ENCODE measurements around the gene HLCS.

The HLCS gene

DNA sequence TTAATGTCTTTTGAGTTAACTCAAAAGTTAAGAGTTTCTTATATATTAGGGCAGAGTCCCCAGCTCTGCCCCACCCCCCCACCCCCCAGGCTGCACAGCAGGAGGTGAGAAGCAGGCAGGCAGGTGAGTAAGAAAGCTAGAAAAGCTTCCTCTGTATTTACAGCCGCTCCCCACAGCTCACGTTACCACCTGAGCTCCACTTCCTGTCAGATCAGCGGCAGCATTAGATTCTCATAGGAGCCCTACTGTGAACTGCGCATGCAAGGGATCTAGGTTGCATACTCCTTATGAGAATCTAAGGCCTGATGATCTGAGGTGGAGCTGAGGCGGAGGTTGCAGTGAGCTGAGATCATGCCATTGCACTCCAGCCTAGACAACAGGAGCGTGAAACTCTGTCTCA lies 185.6 kb downstream of the HLCS start:
- Histone ChIP-seq H3K4me3 (ENCODE audit: low read length) (no peak overlapping the region), H3K4me1 (ENCODE audit: control insufficient read depth, insufficient read depth, low read length) (peaks cover 2% of the 10 kb centered on the region; the same call in 1 of the 2 replicates), H3K36me3 (ENCODE audit: control insufficient read depth, insufficient read depth, low read length) (no peaks in the 10 kb centered on the region), H3K27me3 (ENCODE audit: control insufficient read depth, insufficient read depth, low read length) (no peaks in the 10 kb centered on the region), H3K27ac (ENCODE audit: low read length) (no peak overlapping the region), H3K9me3 (ENCODE audit: control insufficient read depth, insufficient read depth, low read length) (no peaks in the 10 kb centered on the region)
- DNase-seq (ENCODE audit: low read depth, low spot score) = no peak
- no CpG with 5 or more reads among the region's 6 CpGs for WGBS (ENCODE audit: insufficient coverage, insufficient read length)

DNA sequence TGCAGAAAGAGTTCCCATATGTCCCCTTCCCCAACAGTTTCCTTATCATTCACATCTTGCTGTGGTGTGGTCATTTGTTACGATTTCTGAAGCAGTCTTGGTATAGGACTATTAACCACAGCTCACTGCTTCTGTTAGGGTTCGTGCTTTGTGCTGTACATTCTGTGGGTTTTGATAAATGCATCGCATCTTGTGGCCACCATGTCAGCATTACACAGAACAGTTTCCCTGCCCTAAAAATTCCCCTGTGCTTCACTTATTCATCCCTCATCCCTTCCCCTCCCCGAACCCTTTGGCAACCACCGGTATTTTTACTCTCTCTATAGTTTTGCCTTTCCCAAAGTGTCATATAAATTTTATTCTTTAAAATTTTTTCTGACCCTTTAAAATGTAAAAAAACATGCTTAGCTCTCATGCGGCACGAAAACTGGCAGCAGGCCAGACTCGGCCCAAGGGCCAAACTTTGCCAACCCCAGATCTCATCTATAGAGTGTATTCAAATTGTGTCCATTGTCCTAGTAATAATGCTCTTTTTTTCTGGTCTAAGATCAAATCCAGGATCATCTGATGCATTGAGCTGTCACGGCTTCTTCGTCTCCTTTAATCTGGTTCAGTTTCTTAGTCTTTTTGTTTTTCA lies 189.4 kb downstream of the HLCS start:
- no peaks in the 10 kb centered on the region for H3K36me3 ChIP-seq (ENCODE audit: control insufficient read depth, insufficient read depth, low read length)
- H3K9me3 ChIP-seq (ENCODE audit: control insufficient read depth, insufficient read depth, low read length) = no peaks in the 10 kb centered on the region
- WGBS (ENCODE audit: insufficient coverage, insufficient read length) = no CpG with 5 or more reads among the region's 10 CpGs
- no peaks in the 10 kb centered on the region for H3K4me1 ChIP-seq (ENCODE audit: control insufficient read depth, insufficient read depth, low read length)
- H3K27me3 ChIP-seq (ENCODE audit: control insufficient read depth, insufficient read depth, low read length) = no peaks in the 10 kb centered on the region
- no peak overlapping the region for H3K4me3 ChIP-seq (ENCODE audit: low read length)
- no peak overlapping the region for H3K27ac ChIP-seq (ENCODE audit: low read length)
- no peak for DNase-seq (ENCODE audit: low read depth, low spot score)

DNA sequence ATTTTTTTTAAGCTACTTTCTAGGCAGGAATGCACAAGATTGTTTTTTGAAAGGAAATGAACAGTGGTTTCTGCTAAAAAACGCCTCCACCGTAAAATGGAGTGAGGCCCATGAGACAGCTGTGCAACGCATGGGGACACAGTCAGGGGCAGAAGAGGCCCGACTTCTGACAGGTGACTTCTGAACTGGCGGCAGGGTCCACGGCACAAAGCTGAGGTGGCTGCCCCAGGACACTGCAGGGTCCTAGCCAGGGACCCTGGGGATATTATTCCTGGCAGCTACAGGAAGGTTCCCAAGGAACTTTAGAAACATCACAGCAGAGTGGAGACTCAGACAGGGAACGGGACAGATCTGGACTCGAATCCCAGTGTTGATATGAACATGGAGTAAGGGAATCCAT lies 192.5 kb downstream of the HLCS start:
- no peaks in the 10 kb centered on the region for H3K9me3 ChIP-seq (ENCODE audit: control insufficient read depth, insufficient read depth, low read length)
- no peak overlapping the region for H3K4me3 ChIP-seq (ENCODE audit: low read length)
- DNase-seq (ENCODE audit: low read depth, low spot score) = no peak
- no peak overlapping the region for H3K27ac ChIP-seq (ENCODE audit: low read length)
- no CpG with 5 or more reads among the region's 8 CpGs for WGBS (ENCODE audit: insufficient coverage, insufficient read length)
- no peaks in the 10 kb centered on the region for H3K36me3 ChIP-seq (ENCODE audit: control insufficient read depth, insufficient read depth, low read length)
- no peaks in the 10 kb centered on the region for H3K4me1 ChIP-seq (ENCODE audit: control insufficient read depth, insufficient read depth, low read length)
- H3K27me3 ChIP-seq (ENCODE audit: control insufficient read depth, insufficient read depth, low read length) = no peaks in the 10 kb centered on the region

DNA sequence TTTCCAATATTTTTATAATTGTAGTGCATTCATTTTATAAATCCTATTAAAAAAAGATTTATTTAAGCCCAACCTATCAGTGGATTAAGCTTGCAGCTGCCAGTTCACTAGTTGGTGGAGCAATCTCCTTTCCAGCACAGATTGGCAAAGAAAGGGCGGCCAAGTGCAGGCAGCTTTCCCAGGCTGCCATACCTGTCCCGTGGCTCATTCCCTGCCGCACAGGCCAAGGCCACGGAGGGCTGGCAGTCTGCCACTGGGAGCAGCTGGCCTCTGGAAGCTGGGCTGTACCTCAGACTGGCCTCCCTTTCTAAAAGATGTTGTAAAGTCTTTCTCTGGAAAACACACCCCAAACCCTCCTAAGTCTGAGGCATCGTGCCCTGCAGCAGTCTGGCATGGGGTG lies 193.4 kb downstream of the HLCS start:
- Histone ChIP-seq H3K27ac (ENCODE audit: low read length) (no peak overlapping the region), H3K9me3 (ENCODE audit: control insufficient read depth, insufficient read depth, low read length) (no peaks in the 10 kb centered on the region), H3K4me3 (ENCODE audit: low read length) (no peak overlapping the region), H3K4me1 (ENCODE audit: control insufficient read depth, insufficient read depth, low read length) (no peaks in the 10 kb centered on the region), H3K27me3 (ENCODE audit: control insufficient read depth, insufficient read depth, low read length) (no peaks in the 10 kb centered on the region), H3K36me3 (ENCODE audit: control insufficient read depth, insufficient read depth, low read length) (no peaks in the 10 kb centered on the region)
- WGBS (ENCODE audit: insufficient coverage, insufficient read length) = no CpG with 5 or more reads among the region's 5 CpGs
- DNase-seq (ENCODE audit: low read depth, low spot score) = no peak

DNA sequence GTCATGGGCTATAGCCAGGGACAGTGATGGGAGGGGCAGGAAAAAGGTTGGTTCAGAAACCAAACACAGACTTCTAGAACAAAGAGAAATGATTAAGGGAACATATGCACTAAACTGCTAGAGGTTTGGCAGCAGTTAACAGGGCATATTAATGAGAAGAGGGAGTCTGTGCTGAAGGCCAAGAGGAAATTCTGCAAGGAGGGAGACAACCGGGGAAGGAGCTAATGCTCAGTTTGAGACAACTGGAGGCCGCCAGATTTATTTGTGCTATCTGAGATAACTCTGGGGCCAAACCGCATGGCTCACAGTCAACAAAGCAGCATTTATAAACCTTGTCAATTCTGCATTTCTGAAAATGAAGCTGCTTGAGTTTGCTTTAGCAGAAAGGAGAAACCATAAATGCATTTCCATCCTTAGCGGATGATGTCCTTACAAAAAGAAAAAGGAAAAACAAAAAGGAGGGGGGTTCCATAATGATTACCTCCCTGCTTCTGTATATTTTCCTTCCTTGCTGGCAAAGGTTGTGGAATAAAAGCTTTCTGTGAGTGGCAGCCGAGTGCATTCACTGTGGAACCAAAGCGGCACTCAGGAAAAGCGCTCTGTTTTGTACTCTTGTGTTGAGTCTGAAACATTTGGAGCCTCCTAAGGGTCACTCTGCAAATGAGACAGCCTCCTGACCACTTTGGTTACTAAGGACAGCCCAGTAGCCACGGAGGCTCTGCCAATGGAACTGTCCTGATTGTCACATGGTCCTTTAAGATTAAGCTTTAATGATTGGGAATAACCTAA lies 197.2 kb downstream of the HLCS start:
- Histone ChIP-seq H3K4me3 (ENCODE audit: low read length) (no peak overlapping the region), H3K36me3 (ENCODE audit: control insufficient read depth, insufficient read depth, low read length) (no peaks in the 10 kb centered on the region), H3K27me3 (ENCODE audit: control insufficient read depth, insufficient read depth, low read length) (no peaks in the 10 kb centered on the region), H3K27ac (ENCODE audit: low read length) (no peak overlapping the region), H3K4me1 (ENCODE audit: control insufficient read depth, insufficient read depth, low read length) (0 out of 2 replicates have a peak, but pooled peaks cover 1% of the 10 kb centered on the region), H3K9me3 (ENCODE audit: control insufficient read depth, insufficient read depth, low read length) (no peaks in the 10 kb centered on the region)
- DNase-seq (ENCODE audit: low read depth, low spot score) = no peak
- WGBS (ENCODE audit: insufficient coverage, insufficient read length) = no CpG with 5 or more reads among the region's 8 CpGs

DNA sequence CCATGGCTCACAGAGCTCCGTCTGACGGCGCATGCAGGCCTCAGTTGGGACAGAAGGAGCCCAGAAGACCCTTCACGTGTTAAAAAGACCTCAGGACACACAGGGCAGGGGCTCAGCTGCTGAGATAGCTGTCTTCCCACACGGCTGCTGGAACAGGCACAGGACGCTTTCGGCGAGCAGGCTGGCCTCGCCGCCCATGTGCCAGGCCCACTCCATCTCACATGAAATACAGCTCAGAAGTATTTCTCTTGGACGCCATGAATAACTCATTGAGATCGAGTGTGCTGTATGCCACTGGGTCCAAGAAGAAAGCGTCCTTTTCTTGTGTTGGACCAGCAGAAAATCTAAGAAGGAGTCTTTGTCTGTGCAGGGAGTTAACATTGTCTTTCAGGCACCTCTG lies 198.0 kb downstream of the HLCS start:
- no peaks in the 10 kb centered on the region for H3K36me3 ChIP-seq (ENCODE audit: control insufficient read depth, insufficient read depth, low read length)
- H3K4me3 ChIP-seq (ENCODE audit: low read length) = no peak overlapping the region
- no CpG with 5 or more reads among the region's 13 CpGs for WGBS (ENCODE audit: insufficient coverage, insufficient read length)
- H3K4me1 ChIP-seq (ENCODE audit: control insufficient read depth, insufficient read depth, low read length) = 0 out of 2 replicates have a peak, but pooled peaks cover 1% of the 10 kb centered on the region
- H3K27me3 ChIP-seq (ENCODE audit: control insufficient read depth, insufficient read depth, low read length) = no peaks in the 10 kb centered on the region
- DNase-seq (ENCODE audit: low read depth, low spot score) = no peak
- no peaks in the 10 kb centered on the region for H3K9me3 ChIP-seq (ENCODE audit: control insufficient read depth, insufficient read depth, low read length)
- H3K27ac ChIP-seq (ENCODE audit: low read length) = no peak overlapping the region

DNA sequence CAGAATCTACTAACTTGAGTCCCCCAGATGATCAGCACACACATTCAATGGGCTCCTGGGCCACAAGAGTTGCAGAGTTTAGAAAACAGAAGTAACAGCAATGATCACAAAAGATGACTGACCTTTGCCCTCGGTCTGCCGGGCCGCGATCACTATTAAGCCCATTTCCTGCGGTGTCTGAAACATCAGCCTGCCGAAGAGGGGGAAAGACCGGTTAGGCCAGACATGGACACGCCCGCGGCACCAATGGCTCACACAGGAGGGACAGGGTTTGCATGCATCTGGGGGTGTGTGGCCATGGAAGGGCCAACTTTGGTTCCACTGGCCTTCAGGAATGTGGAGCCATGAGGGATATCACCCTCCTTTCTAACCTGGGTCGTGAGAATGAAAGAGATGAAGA lies 199.4 kb downstream of the HLCS start:
- 0 out of 2 replicates have a peak, but pooled peaks cover 1% of the 10 kb centered on the region for H3K4me1 ChIP-seq (ENCODE audit: control insufficient read depth, insufficient read depth, low read length)
- WGBS (ENCODE audit: insufficient coverage, insufficient read length) = no CpG with 5 or more reads among the region's 11 CpGs
- H3K9me3 ChIP-seq (ENCODE audit: control insufficient read depth, insufficient read depth, low read length) = no peaks in the 10 kb centered on the region
- DNase-seq (ENCODE audit: low read depth, low spot score) = no peak
- no peaks in the 10 kb centered on the region for H3K36me3 ChIP-seq (ENCODE audit: control insufficient read depth, insufficient read depth, low read length)
- no peak overlapping the region for H3K4me3 ChIP-seq (ENCODE audit: low read length)
- H3K27ac ChIP-seq (ENCODE audit: low read length) = no peak overlapping the region
- no peaks in the 10 kb centered on the region for H3K27me3 ChIP-seq (ENCODE audit: control insufficient read depth, insufficient read depth, low read length)

DNA sequence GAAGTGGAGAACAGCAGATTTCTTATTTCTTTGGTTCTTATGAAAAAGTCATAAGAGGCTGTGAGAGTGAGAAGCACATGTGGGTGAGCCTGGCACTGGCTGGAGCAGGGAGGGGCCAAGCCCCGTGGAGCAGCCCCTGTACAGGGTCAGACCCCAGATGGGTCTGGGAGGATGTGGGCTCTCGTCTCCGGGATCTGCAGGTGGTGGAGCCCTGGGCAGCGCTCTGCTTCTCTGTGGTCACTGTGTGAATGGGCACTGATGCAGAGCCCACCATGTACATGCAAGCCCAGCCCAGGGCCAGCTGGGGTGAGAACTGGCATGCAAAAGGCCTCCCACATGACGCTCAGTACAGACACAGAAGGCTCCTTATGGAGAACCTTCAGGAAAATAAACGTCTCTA lies 200.0 kb downstream of the HLCS start:
- Histone ChIP-seq H3K27me3 (ENCODE audit: control insufficient read depth, insufficient read depth, low read length) (no peaks in the 10 kb centered on the region), H3K9me3 (ENCODE audit: control insufficient read depth, insufficient read depth, low read length) (no peaks in the 10 kb centered on the region), H3K4me3 (ENCODE audit: low read length) (no peak overlapping the region), H3K4me1 (ENCODE audit: control insufficient read depth, insufficient read depth, low read length) (0 out of 2 replicates have a peak, but pooled peaks cover 1% of the 10 kb centered on the region), H3K36me3 (ENCODE audit: control insufficient read depth, insufficient read depth, low read length) (no peaks in the 10 kb centered on the region), H3K27ac (ENCODE audit: low read length) (no peak overlapping the region)
- WGBS (ENCODE audit: insufficient coverage, insufficient read length) = no CpG with 5 or more reads among the region's 6 CpGs
- DNase-seq (ENCODE audit: low read depth, low spot score) = no peak

DNA sequence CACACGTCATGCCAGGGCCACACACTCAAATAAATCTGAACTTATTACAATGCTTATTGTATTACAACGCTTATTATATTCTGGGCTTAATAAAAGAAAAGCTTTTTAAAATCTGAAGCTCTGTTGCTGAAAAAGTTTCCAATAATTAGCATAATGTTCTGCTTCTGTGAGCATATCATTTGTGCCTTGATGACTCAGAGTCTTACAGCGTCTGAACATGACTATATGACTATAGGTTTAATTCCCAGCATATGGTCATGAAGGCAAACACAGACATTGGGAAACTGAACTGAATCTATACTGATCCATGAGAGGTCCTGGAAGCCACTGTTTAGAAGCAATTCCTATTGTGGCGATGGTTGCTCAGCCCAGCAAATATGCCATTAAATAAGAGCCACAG lies 201.2 kb downstream of the HLCS start:
- Histone ChIP-seq H3K36me3 (ENCODE audit: control insufficient read depth, insufficient read depth, low read length) (no peaks in the 10 kb centered on the region), H3K27me3 (ENCODE audit: control insufficient read depth, insufficient read depth, low read length) (no peaks in the 10 kb centered on the region)
- WGBS (ENCODE audit: insufficient coverage, insufficient read length) = no CpG with 5 or more reads among the region's 4 CpGs

DNA sequence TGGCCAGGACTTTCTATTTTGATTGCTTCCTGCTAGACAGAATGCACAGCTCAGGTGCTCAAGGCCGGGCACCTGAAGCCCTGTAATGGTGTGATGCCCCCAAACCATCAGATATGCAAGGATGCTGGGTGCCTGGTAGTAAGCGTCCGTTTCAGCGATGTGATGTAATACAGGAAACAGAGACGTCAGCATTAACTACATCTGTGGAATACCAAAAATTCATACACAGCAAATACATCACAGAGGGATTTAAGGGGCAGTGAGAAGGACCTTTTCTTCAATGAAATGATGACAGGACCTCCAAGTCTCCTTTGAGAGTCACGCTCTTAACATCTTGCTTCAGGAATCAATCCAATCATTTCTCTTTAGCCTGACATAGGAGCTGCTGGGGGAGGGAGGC lies 203.2 kb downstream of the HLCS start:
- no CpG with 5 or more reads among the region's 6 CpGs for WGBS (ENCODE audit: insufficient coverage, insufficient read length)
- Histone ChIP-seq H3K4me1 (ENCODE audit: control insufficient read depth, insufficient read depth, low read length) (0 out of 2 replicates have a peak, but pooled peaks cover 1% of the 10 kb centered on the region), H3K36me3 (ENCODE audit: control insufficient read depth, insufficient read depth, low read length) (no peaks in the 10 kb centered on the region), H3K27ac (ENCODE audit: low read length) (no peak overlapping the region), H3K9me3 (ENCODE audit: control insufficient read depth, insufficient read depth, low read length) (no peaks in the 10 kb centered on the region), H3K27me3 (ENCODE audit: control insufficient read depth, insufficient read depth, low read length) (no peaks in the 10 kb centered on the region), H3K4me3 (ENCODE audit: low read length) (no peak overlapping the region)
- no peak for DNase-seq (ENCODE audit: low read depth, low spot score)

More for the DNA sequence above, 201.2 kb downstream of the HLCS start:
- H3K27ac ChIP-seq (ENCODE audit: low read length) = no peak overlapping the region
- no peak for DNase-seq (ENCODE audit: low read depth, low spot score)
- no peak overlapping the region for H3K4me3 ChIP-seq (ENCODE audit: low read length)
- H3K9me3 ChIP-seq (ENCODE audit: control insufficient read depth, insufficient read depth, low read length) = no peaks in the 10 kb centered on the region
- H3K4me1 ChIP-seq (ENCODE audit: control insufficient read depth, insufficient read depth, low read length) = 0 out of 2 replicates have a peak, but pooled peaks cover 1% of the 10 kb centered on the region

Data from iPS DF 6.9 (cell line).